Measurements from ENCODE around the gene ALB. TPM values are rescaled to one million over a fixed set of nuclear protein-coding genes. Genes with fewer than 3 reads are reported as not detected.

The ALB gene
- total and polyA plus RNA-seq, 3 experiments from 2014 or later, result not detected

DNA sequence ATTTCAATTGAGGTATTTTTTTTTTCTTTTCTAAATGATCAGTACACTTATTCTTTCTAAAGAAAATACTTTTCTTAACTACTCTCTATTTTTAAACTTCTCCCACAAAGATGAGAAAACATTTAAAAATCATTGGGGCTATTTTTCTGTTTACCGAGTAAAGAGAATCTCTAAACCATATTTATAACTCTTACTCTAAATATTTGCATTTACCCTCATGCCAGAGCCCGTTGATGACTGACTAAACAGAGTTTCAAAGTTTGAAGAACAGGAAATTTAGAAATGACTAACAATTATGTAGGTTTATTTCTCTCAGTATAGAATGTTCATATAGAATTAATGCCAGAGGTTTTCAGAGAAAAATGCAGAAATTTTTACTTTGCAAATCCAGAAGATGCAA is 2.7 kb upstream of the ALB start:
- H3K27me3 Mint-ChIP-seq, result peaks cover 0 to 5% of the 10 kb centered on the region in 2 donors
- Histone ChIP-seq H3K9me3 (ENCODE audit: low read length) (no peaks in the 10 kb centered on the region), H3K4me3 (ENCODE audit: low read length) (no peak overlapping the region), H3K4me1 (ENCODE audit: insufficient read depth, low read length) (no peaks in the 10 kb centered on the region), H3K27me3 (ENCODE audit: insufficient read depth, low read length, poor library complexity, severe bottlenecking) (no peaks in the 10 kb centered on the region), H3K36me3 (ENCODE audit: insufficient read depth, low read length) (no peaks in the 10 kb centered on the region), H3K27ac (ENCODE audit: low read depth, low read length) (no peak overlapping the region)
- no peaks in the 10 kb centered on the region for H3K9me3 Mint-ChIP-seq
- ChIA-PET CTCF (no interaction called here), POLR2A (no interaction called here)
- no peak overlapping the region for H3K27ac Mint-ChIP-seq
- H3K4me1 Mint-ChIP-seq, result no peaks in the 10 kb centered on the region
- no peak for DNase-seq
- H3K4me3 Mint-ChIP-seq, result no peak overlapping the region
- H3K36me3 Mint-ChIP-seq, result no peaks in the 10 kb centered on the region

DNA sequence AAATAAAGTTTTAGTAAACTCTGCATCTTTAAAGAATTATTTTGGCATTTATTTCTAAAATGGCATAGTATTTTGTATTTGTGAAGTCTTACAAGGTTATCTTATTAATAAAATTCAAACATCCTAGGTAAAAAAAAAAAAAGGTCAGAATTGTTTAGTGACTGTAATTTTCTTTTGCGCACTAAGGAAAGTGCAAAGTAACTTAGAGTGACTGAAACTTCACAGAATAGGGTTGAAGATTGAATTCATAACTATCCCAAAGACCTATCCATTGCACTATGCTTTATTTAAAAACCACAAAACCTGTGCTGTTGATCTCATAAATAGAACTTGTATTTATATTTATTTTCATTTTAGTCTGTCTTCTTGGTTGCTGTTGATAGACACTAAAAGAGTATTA is 370 bp downstream of the ALB start:
- Mint-ChIP-seq H3K36me3 (no peaks in the 10 kb centered on the region), H3K9me3 (no peaks in the 10 kb centered on the region), H3K27me3 (no peaks in the 10 kb centered on the region), H3K4me1 (no peaks in the 10 kb centered on the region), H3K4me3 (no peak overlapping the region), H3K27ac (no peak overlapping the region)
- POLR2A ChIA-PET, result no interaction called here
- Histone ChIP-seq H3K27ac (ENCODE audit: low read depth, low read length) (no peak overlapping the region), H3K4me3 (ENCODE audit: low read length) (no peak overlapping the region), H3K4me1 (ENCODE audit: insufficient read depth, low read length) (no peaks in the 10 kb centered on the region), H3K36me3 (ENCODE audit: insufficient read depth, low read length) (no peaks in the 10 kb centered on the region), H3K27me3 (ENCODE audit: insufficient read depth, low read length, poor library complexity, severe bottlenecking) (no peaks in the 10 kb centered on the region), H3K9me3 (ENCODE audit: low read length) (no peaks in the 10 kb centered on the region)
- CTCF ChIA-PET, result no interaction called here
- DNase-seq, result no peak

DNA sequence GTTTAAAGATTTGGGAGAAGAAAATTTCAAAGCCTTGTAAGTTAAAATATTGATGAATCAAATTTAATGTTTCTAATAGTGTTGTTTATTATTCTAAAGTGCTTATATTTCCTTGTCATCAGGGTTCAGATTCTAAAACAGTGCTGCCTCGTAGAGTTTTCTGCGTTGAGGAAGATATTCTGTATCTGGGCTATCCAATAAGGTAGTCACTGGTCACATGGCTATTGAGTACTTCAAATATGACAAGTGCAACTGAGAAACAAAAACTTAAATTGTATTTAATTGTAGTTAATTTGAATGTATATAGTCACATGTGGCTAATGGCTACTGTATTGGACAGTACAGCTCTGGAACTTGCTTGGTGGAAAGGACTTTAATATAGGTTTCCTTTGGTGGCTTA is 1.1 kb downstream of the ALB start:
- Histone ChIP-seq H3K27me3 (ENCODE audit: insufficient read depth, low read length, poor library complexity, severe bottlenecking) (no peaks in the 10 kb centered on the region), H3K4me3 (ENCODE audit: low read length) (no peak overlapping the region), H3K4me1 (ENCODE audit: insufficient read depth, low read length) (no peaks in the 10 kb centered on the region), H3K9me3 (ENCODE audit: low read length) (no peaks in the 10 kb centered on the region), H3K36me3 (ENCODE audit: insufficient read depth, low read length) (no peaks in the 10 kb centered on the region), H3K27ac (ENCODE audit: low read depth, low read length) (no peak overlapping the region)
- no peak overlapping the region for H3K4me3 Mint-ChIP-seq
- H3K36me3 Mint-ChIP-seq, result no peaks in the 10 kb centered on the region
- CTCF ChIA-PET, result no interaction called here
- H3K27me3 Mint-ChIP-seq, result no peaks in the 10 kb centered on the region
- no peak overlapping the region for H3K27ac Mint-ChIP-seq
- POLR2A ChIA-PET, result no interaction called here
- no peaks in the 10 kb centered on the region for H3K9me3 Mint-ChIP-seq
- no peaks in the 10 kb centered on the region for H3K4me1 Mint-ChIP-seq
- DNase-seq, result no peak

DNA sequence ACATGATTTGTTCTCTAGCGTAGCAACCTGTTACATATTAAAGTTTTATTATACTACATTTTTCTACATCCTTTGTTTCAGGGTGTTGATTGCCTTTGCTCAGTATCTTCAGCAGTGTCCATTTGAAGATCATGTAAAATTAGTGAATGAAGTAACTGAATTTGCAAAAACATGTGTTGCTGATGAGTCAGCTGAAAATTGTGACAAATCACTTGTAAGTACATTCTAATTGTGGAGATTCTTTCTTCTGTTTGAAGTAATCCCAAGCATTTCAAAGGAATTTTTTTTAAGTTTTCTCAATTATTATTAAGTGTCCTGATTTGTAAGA is 2.4 kb downstream of the ALB start:
- no peak for DNase-seq
- no peaks in the 10 kb centered on the region for H3K36me3 Mint-ChIP-seq
- Histone ChIP-seq H3K4me1 (ENCODE audit: insufficient read depth, low read length) (no peaks in the 10 kb centered on the region), H3K4me3 (ENCODE audit: low read length) (no peak overlapping the region), H3K27ac (ENCODE audit: low read depth, low read length) (no peak overlapping the region), H3K36me3 (ENCODE audit: insufficient read depth, low read length) (no peaks in the 10 kb centered on the region), H3K27me3 (ENCODE audit: insufficient read depth, low read length, poor library complexity, severe bottlenecking) (no peaks in the 10 kb centered on the region), H3K9me3 (ENCODE audit: low read length) (no peaks in the 10 kb centered on the region)
- no peak overlapping the region for H3K27ac Mint-ChIP-seq
- POLR2A ChIA-PET, result no interaction called here
- H3K4me3 Mint-ChIP-seq, result no peak overlapping the region
- no peaks in the 10 kb centered on the region for H3K27me3 Mint-ChIP-seq
- H3K9me3 Mint-ChIP-seq, result no peaks in the 10 kb centered on the region
- H3K4me1 Mint-ChIP-seq, result no peaks in the 10 kb centered on the region
- CTCF ChIA-PET, result no interaction called here

- Mint-ChIP-seq H3K4me3 (no peak overlapping the region), H3K9me3 (no peaks in the 10 kb centered on the region), H3K4me1 (no peaks in the 10 kb centered on the region), H3K27me3 (no peaks in the 10 kb centered on the region), H3K36me3 (no peaks in the 10 kb centered on the region), H3K27ac (no peak overlapping the region)
- CTCF ChIA-PET, result no interaction called here
- no peak overlapping the region for H3K27ac ChIP-seq (ENCODE audit: low read depth, low read length)
- no peaks in the 10 kb centered on the region for H3K9me3 ChIP-seq (ENCODE audit: low read length)
- no peaks in the 10 kb centered on the region for H3K4me1 ChIP-seq (ENCODE audit: insufficient read depth, low read length)
- H3K36me3 ChIP-seq (ENCODE audit: insufficient read depth, low read length), result no peaks in the 10 kb centered on the region
- DNase-seq, result no peak
- no peak overlapping the region for H3K4me3 ChIP-seq (ENCODE audit: low read length)
- no peaks in the 10 kb centered on the region for H3K27me3 ChIP-seq (ENCODE audit: insufficient read depth, low read length, poor library complexity, severe bottlenecking)
- POLR2A ChIA-PET, result no interaction called here
These were observed 3.2 kb downstream of the ALB start for GRCh38 chr4:73407227-73407673.

GRCh38 chr4:73408181-73408867 is 4.2 kb downstream of the ALB start:
- no peaks in the 10 kb centered on the region for H3K9me3 ChIP-seq (ENCODE audit: low read length)
- H3K4me3 Mint-ChIP-seq, result no peak overlapping the region
- no peak overlapping the region for H3K27ac Mint-ChIP-seq
- no peaks in the 10 kb centered on the region for H3K4me1 Mint-ChIP-seq
- no peak overlapping the region for H3K27ac ChIP-seq (ENCODE audit: low read depth, low read length)
- H3K9me3 Mint-ChIP-seq, result no peaks in the 10 kb centered on the region
- DNase-seq, result no peak
- H3K36me3 Mint-ChIP-seq, result no peaks in the 10 kb centered on the region
- H3K4me3 ChIP-seq (ENCODE audit: low read length), result no peak overlapping the region
- H3K27me3 Mint-ChIP-seq, result no peaks in the 10 kb centered on the region
- CTCF ChIA-PET, result no interaction called here
- POLR2A ChIA-PET, result no interaction called here
- H3K4me1 ChIP-seq (ENCODE audit: insufficient read depth, low read length), result no peaks in the 10 kb centered on the region
- no peaks in the 10 kb centered on the region for H3K27me3 ChIP-seq (ENCODE audit: insufficient read depth, low read length, poor library complexity, severe bottlenecking)
- H3K36me3 ChIP-seq (ENCODE audit: insufficient read depth, low read length), result no peaks in the 10 kb centered on the region

- Histone ChIP-seq H3K36me3 (ENCODE audit: insufficient read depth, low read length) (no peaks in the 10 kb centered on the region), H3K4me1 (ENCODE audit: insufficient read depth, low read length) (no peaks in the 10 kb centered on the region), H3K27ac (ENCODE audit: low read depth, low read length) (no peak overlapping the region), H3K27me3 (ENCODE audit: insufficient read depth, low read length, poor library complexity, severe bottlenecking) (no peaks in the 10 kb centered on the region), H3K4me3 (ENCODE audit: low read length) (no peak overlapping the region), H3K9me3 (ENCODE audit: low read length) (no peaks in the 10 kb centered on the region)
- DNase-seq, result no peak
- Mint-ChIP-seq H3K9me3 (no peaks in the 10 kb centered on the region), H3K36me3 (no peaks in the 10 kb centered on the region), H3K27me3 (peaks cover 0 to 2% of the 10 kb centered on the region in 2 donors), H3K4me1 (no peaks in the 10 kb centered on the region), H3K4me3 (no peak overlapping the region), H3K27ac (no peak overlapping the region)
- ChIA-PET CTCF (no interaction called here), POLR2A (no interaction called here)
These were observed 5.2 kb downstream of the ALB start for GRCh38 chr4:73409012-73409862.

- POLR2A ChIA-PET, result no interaction called here
- H3K27me3 Mint-ChIP-seq, result peaks cover 0 to 3% of the 10 kb centered on the region in 2 donors
These were observed 6.0 kb downstream of the ALB start for GRCh38 chr4:73409978-73410548.

More at GRCh38 chr4:73409978-73410548, 6.0 kb downstream of the ALB start:
- no peak overlapping the region for H3K27ac ChIP-seq (ENCODE audit: low read depth, low read length)
- no peaks in the 10 kb centered on the region for H3K4me1 ChIP-seq (ENCODE audit: insufficient read depth, low read length)
- H3K36me3 ChIP-seq (ENCODE audit: insufficient read depth, low read length), result no peaks in the 10 kb centered on the region
- no peak overlapping the region for H3K4me3 Mint-ChIP-seq
- no peaks in the 10 kb centered on the region for H3K9me3 Mint-ChIP-seq
- H3K4me1 Mint-ChIP-seq, result no peaks in the 10 kb centered on the region
- no peaks in the 10 kb centered on the region for H3K9me3 ChIP-seq (ENCODE audit: low read length)
- no peaks in the 10 kb centered on the region for H3K36me3 Mint-ChIP-seq
- CTCF ChIA-PET, result no interaction called here
- H3K27me3 ChIP-seq (ENCODE audit: insufficient read depth, low read length, poor library complexity, severe bottlenecking), result no peaks in the 10 kb centered on the region
- H3K27ac Mint-ChIP-seq, result no peak overlapping the region
- no peak overlapping the region for H3K4me3 ChIP-seq (ENCODE audit: low read length)
- no peak for DNase-seq

Data from CD8-positive, alpha-beta memory T cell (primary cell).